Motor neuron (in vitro differentiated cells): ENCODE results near the gene POLR3A. TPM values are rescaled to one million over a fixed set of nuclear protein-coding genes. Genes with fewer than 3 reads are reported as not detected.

Experiments used
- ATAC-seq, 8 experiments: fragments of 200-7000 bp; cut with Tn5 transposase; replicated peaks in 6 of 8; 2 replicates each; pipeline ENCODE4 v1.8.0; 2021; ENCODE audit warnings: mild to moderate bottlenecking in 8 of 8, moderate library complexity in 8 of 8
- H3K27ac ChIP-seq, 2 donors: fragments of 250-450 bp; sonication (Bioruptor Pico); 2 replicates each; pipeline ENCODE4 v1.9.0; 2021; ENCODE audit warnings: antibody characterized with exemption in 2 of 2, mild to moderate bottlenecking in 2 of 2, moderate library complexity in 1 of 2
- H3K4me1 ChIP-seq, 2 donors: fragments of 250-450 bp; sonication (Bioruptor Pico); replicated peaks in 1 of 2; 2 replicates each; pipeline ENCODE4 v1.6.1; 2021; ENCODE audit warnings: antibody characterized with exemption in 2 of 2, mild to moderate bottlenecking in 2 of 2, moderate library complexity in 1 of 2
- H3K4me3 ChIP-seq, 5 donors: fragments of 250-450 bp; sonication (Bioruptor Pico); 2 replicates each; pipeline ENCODE4 v1.9.0; 2021; ENCODE audit warnings: antibody characterized with exemption in 5 of 5, mild to moderate bottlenecking in 5 of 5, moderate library complexity in 4 of 5
- WGBS, 10 experiments: fragments of 450-650 bp; shearing (Covaris generic); methylation state at CpG; one replicate each; pipeline ENCODE4 v1.0.0; 2022; 5-methylcytosine and 5-hydroxymethylcytosine counted together
- in situ Hi-C, 9 experiments: fragments of 400-800 bp; cut with MboI; loops; one replicate each; pipeline ENCODE4 v1.15.0; 2021; ENCODE audit warnings: low sequenced_read_pairs in 9 of 9, low pct_unique_long_range_greater_than_20kb in 2 of 9; ENCODE audit not compliant: unreplicated experiment in 9 of 9
- total RNA-seq, 8 experiments: library from RNA; unstranded; fragments of 300-600 nt; gene quantifications; 2 replicates each; pipeline versions ENCODE4 v1.2.3 to v1.2.4, GENCODE V29; 2022

Gene POLR3A
- total RNA-seq, 8 experiments from 2014 or later, result 17.4 to 31.2 (median 24.1) TPM

- Histone ChIP-seq H3K4me3 (peak within 1 kb of the TSS; percentile 57 to 87 (median 72)), H3K4me1 (peaks cover 21 to 22% of the 10 kb centered on the region in 2 donors), H3K27ac (peak within 1 kb of the TSS; percentile 79 to 88)
- in situ Hi-C loops, result no loop called here
- peak; percentile 71 to 83 (median 80) for ATAC-seq
- WGBS, 10 experiments, result no CpG with 5 or more reads among the region's 95 CpGs
Measured at GRCh38 chr10:77926566-77927401, 102.5 kb downstream of the POLR3A start, which contains the start of gene DLG5. TSS of gene DLG5 (minus strand) at chr10:77926755. CDS start at chr10:77926520, 235 bp downstream.

GRCh38 chr10:77925795-77926565 lies 103.3 kb downstream of the POLR3A start:
- H3K4me3 ChIP-seq, result peak overlapping the region; percentile 57 to 87 (median 72)
- WGBS, 10 experiments, result 0 to 5% (median 0%) methylated on average over 2 to 12 of the region's 73 CpGs; no CpG with 5 or more reads in 6 of the 10 experiments
- in situ Hi-C loops, result no loop called here

GRCh38 chr10:77925410-77925794 lies 103.9 kb downstream of the POLR3A start:
- ATAC-seq, result peak in 4 of 8 experiments; percentile 1 to 12 (median 8)
- WGBS, 10 experiments, result 0 to 65% (median 35%) methylated on average over 2 to 5 of the region's 7 CpGs; no CpG with 5 or more reads in 4 of the 10 experiments

More at GRCh38 chr10:77925795-77926565, 103.3 kb downstream of the POLR3A start:
- peak; percentile 57 to 77 (median 70) for ATAC-seq
- Histone ChIP-seq H3K27ac (peak overlapping the region; percentile 79 to 88), H3K4me1 (peaks cover 21 to 22% of the 10 kb centered on the region in 2 donors)

GRCh38 chr10:77922566-77923179 lies 106.6 kb downstream of the POLR3A start:
- WGBS, 10 experiments, result 0 to 100% (median 92%) methylated on average over 1 to 4 of the region's 8 CpGs; no CpG with 5 or more reads in 2 of the 10 experiments
- no peak overlapping the region for H3K27ac ChIP-seq
- in situ Hi-C loops, result no loop called here
- no peak for ATAC-seq
- peaks cover 23 to 33% of the 10 kb centered on the region in 2 donors for H3K4me1 ChIP-seq
- no peak overlapping the region for H3K4me3 ChIP-seq

More at GRCh38 chr10:77925410-77925794, 103.9 kb downstream of the POLR3A start:
- Histone ChIP-seq H3K27ac (no peak overlapping the region), H3K4me1 (peaks cover 24 to 25% of the 10 kb centered on the region in 2 donors), H3K4me3 (peak overlapping the region; percentile 57 to 87 (median 72))
- in situ Hi-C loops, result no loop called here

GRCh38 chr10:77922055-77922454 lies 107.3 kb downstream of the POLR3A start:
- in situ Hi-C loops, result no loop called here
- H3K27ac ChIP-seq, result no peak overlapping the region
- 75 to 100% (median 90%) methylated on average over 1 to 4 of the region's 5 CpGs; no CpG with 5 or more reads in 6 of the 10 experiments for WGBS, 10 experiments
- H3K4me1 ChIP-seq, result peaks cover 18 to 33% of the 10 kb centered on the region in 2 donors
- no peak overlapping the region for H3K4me3 ChIP-seq
- ATAC-seq, result no peak

GRCh38 chr10:77921395-77921794 lies 107.9 kb downstream of the POLR3A start:
- Histone ChIP-seq H3K4me3 (no peak overlapping the region), H3K27ac (no peak overlapping the region), H3K4me1 (peaks cover 18 to 33% of the 10 kb centered on the region in 2 donors)
- WGBS, 10 experiments, result 50 to 100% (median 66%) methylated on average over 1 to 6 of the region's 7 CpGs; no CpG with 5 or more reads in 5 of the 10 experiments
- in situ Hi-C loops, result no loop called here
- no peak for ATAC-seq

- WGBS, 10 experiments, result 40 to 90% (median 61%) methylated on average over 1 to 3 of the region's 4 CpGs; no CpG with 5 or more reads in 5 of the 10 experiments
- H3K27ac ChIP-seq, result peak overlapping the region in 1 of 2 donors; percentile 43
- H3K4me1 ChIP-seq, result peaks cover 18 to 31% of the 10 kb centered on the region in 2 donors
- no peak overlapping the region for H3K4me3 ChIP-seq
- no peak for ATAC-seq
- in situ Hi-C loops, result no loop called here
Measured at GRCh38 chr10:77920495-77920894, 108.8 kb downstream of the POLR3A start.

GRCh38 chr10:77919713-77920108 lies 109.6 kb downstream of the POLR3A start:
- 60 to 96% (median 73%) methylated on average over 1 to 3 of the region's 4 CpGs; no CpG with 5 or more reads in 6 of the 10 experiments for WGBS, 10 experiments
- Histone ChIP-seq H3K4me3 (no peak overlapping the region), H3K4me1 (peaks cover 12 to 23% of the 10 kb centered on the region in 2 donors), H3K27ac (no peak overlapping the region)
- peak; percentile 40 to 99 (median 62) for ATAC-seq
- in situ Hi-C loops, result no loop called here

Other genes with a start within 250 kb of the POLR3A start
- gene DLG5, start 102.8 kb downstream of the POLR3A start, total RNA-seq, result 10 to 100 TPM; 18.2 to 62.7 (median 23.4) TPM
- gene RPS24, start 4.3 kb upstream of the POLR3A start, total RNA-seq, result 1,000 to 10,000 TPM; 3,234 to 5,215 (median 4,143) TPM